ENCODE results near the gene TF.

The TF gene

GRCh38 chr3:133799794-133800585 lies 53.8 kb downstream of the TF start:
- no peaks in the 10 kb centered on the region for H3K36me3 Mint-ChIP-seq (ENCODE audit: low read depth)
- H3K9me3 Mint-ChIP-seq, result peaks cover 7% of the 10 kb centered on the region
- no peak overlapping the region for H3K4me3 Mint-ChIP-seq
- peaks cover 44% of the 10 kb centered on the region for H3K27me3 Mint-ChIP-seq (ENCODE audit: low read depth)
- no peak overlapping the region for H3K27ac Mint-ChIP-seq
- H3K4me1 Mint-ChIP-seq (ENCODE audit: low read depth), result no peaks in the 10 kb centered on the region

- H3K9me3 Mint-ChIP-seq, result no peaks in the 10 kb centered on the region
- H3K27ac Mint-ChIP-seq, result no peak overlapping the region
- no peak overlapping the region for H3K4me3 Mint-ChIP-seq
- peaks cover 25% of the 10 kb centered on the region for H3K27me3 Mint-ChIP-seq (ENCODE audit: low read depth)
- H3K4me1 Mint-ChIP-seq (ENCODE audit: low read depth), result peaks cover 16% of the 10 kb centered on the region
- peaks cover 6% of the 10 kb centered on the region for H3K36me3 Mint-ChIP-seq (ENCODE audit: low read depth)
Observed at GRCh38 chr3:133803469-133803868, 57.3 kb downstream of the TF start.

GRCh38 chr3:133804896-133805295 lies 58.7 kb downstream of the TF start:
- H3K4me3 Mint-ChIP-seq, result peak overlapping the region; percentile 95
- H3K4me1 Mint-ChIP-seq (ENCODE audit: low read depth), result peaks cover 16% of the 10 kb centered on the region
- H3K27ac Mint-ChIP-seq, result peak overlapping the region; percentile 97
- H3K27me3 Mint-ChIP-seq (ENCODE audit: low read depth), result peaks cover 23% of the 10 kb centered on the region
- H3K9me3 Mint-ChIP-seq, result no peaks in the 10 kb centered on the region
- peaks cover 10% of the 10 kb centered on the region for H3K36me3 Mint-ChIP-seq (ENCODE audit: low read depth)

GRCh38 chr3:133805384-133805701 lies 59.1 kb downstream of the TF start:
- H3K36me3 Mint-ChIP-seq (ENCODE audit: low read depth), result peaks cover 11% of the 10 kb centered on the region
- no peaks in the 10 kb centered on the region for H3K9me3 Mint-ChIP-seq
- H3K4me3 Mint-ChIP-seq, result peak overlapping the region; percentile 95

GRCh38 chr3:133805702-133806475 lies 59.7 kb downstream of the TF start, which contains the start of gene SRPRB:
Gene SRPRB, plus strand, starts transcription at chr3:133805815. Its CDS starts 34 bp downstream, at chr3:133805849.
- H3K36me3 Mint-ChIP-seq (ENCODE audit: low read depth), result peaks cover 11% of the 10 kb centered on the region
- H3K4me3 Mint-ChIP-seq, result peak within 1 kb of the TSS; percentile 95
- peaks cover 16% of the 10 kb centered on the region for H3K4me1 Mint-ChIP-seq (ENCODE audit: low read depth)
- H3K9me3 Mint-ChIP-seq, result no peaks in the 10 kb centered on the region
- H3K27me3 Mint-ChIP-seq (ENCODE audit: low read depth), result peaks cover 13% of the 10 kb centered on the region
- H3K27ac Mint-ChIP-seq, result peak within 1 kb of the TSS; percentile 97

More at GRCh38 chr3:133805384-133805701, 59.1 kb downstream of the TF start:
- H3K27me3 Mint-ChIP-seq (ENCODE audit: low read depth), result peaks cover 18% of the 10 kb centered on the region
- H3K4me1 Mint-ChIP-seq (ENCODE audit: low read depth), result peaks cover 16% of the 10 kb centered on the region
- peak overlapping the region; percentile 97 for H3K27ac Mint-ChIP-seq

GRCh38 chr3:133812872-133813271 lies 66.7 kb downstream of the TF start:
- H3K36me3 Mint-ChIP-seq (ENCODE audit: low read depth), result peaks cover 29% of the 10 kb centered on the region
- H3K27ac Mint-ChIP-seq, result no peak overlapping the region
- H3K27me3 Mint-ChIP-seq (ENCODE audit: low read depth), result no peaks in the 10 kb centered on the region
- H3K9me3 Mint-ChIP-seq, result no peaks in the 10 kb centered on the region
- peaks cover 6% of the 10 kb centered on the region for H3K4me1 Mint-ChIP-seq (ENCODE audit: low read depth)
- no peak overlapping the region for H3K4me3 Mint-ChIP-seq

- Mint-ChIP-seq H3K36me3 (ENCODE audit: low read depth) (peaks cover 32% of the 10 kb centered on the region), H3K9me3 (no peaks in the 10 kb centered on the region), H3K27me3 (ENCODE audit: low read depth) (no peaks in the 10 kb centered on the region), H3K4me3 (no peak overlapping the region), H3K27ac (no peak overlapping the region), H3K4me1 (ENCODE audit: low read depth) (peaks cover 6% of the 10 kb centered on the region)
Observed at GRCh38 chr3:133815386-133815785, 69.2 kb downstream of the TF start.

DNA sequence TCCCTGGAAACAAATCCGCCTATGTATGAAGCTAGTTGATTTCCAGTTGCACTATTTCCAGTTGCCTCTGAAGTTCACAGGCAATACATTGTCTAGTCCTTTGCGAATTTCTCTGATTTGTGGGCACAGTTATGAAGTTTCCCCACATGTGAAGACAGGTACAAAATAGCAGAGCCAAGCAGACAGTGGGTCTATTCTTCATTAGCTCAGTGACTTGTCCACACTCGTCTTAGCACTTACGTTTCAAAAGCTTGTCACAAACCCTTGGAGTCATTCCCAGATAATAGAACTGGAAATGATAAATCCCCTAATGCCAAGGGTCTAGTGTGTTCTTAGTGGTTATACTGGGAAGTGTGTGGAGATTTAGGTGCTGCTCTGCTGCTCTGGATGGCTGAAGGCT lies 73.9 kb downstream of the TF start:
- peaks cover 37% of the 10 kb centered on the region for H3K36me3 Mint-ChIP-seq (ENCODE audit: low read depth)
- H3K27me3 Mint-ChIP-seq (ENCODE audit: low read depth), result no peaks in the 10 kb centered on the region
- no peaks in the 10 kb centered on the region for H3K9me3 Mint-ChIP-seq
- H3K4me1 Mint-ChIP-seq (ENCODE audit: low read depth), result peaks cover 5% of the 10 kb centered on the region
- no peak overlapping the region for H3K27ac Mint-ChIP-seq
- no peak overlapping the region for H3K4me3 Mint-ChIP-seq

DNA sequence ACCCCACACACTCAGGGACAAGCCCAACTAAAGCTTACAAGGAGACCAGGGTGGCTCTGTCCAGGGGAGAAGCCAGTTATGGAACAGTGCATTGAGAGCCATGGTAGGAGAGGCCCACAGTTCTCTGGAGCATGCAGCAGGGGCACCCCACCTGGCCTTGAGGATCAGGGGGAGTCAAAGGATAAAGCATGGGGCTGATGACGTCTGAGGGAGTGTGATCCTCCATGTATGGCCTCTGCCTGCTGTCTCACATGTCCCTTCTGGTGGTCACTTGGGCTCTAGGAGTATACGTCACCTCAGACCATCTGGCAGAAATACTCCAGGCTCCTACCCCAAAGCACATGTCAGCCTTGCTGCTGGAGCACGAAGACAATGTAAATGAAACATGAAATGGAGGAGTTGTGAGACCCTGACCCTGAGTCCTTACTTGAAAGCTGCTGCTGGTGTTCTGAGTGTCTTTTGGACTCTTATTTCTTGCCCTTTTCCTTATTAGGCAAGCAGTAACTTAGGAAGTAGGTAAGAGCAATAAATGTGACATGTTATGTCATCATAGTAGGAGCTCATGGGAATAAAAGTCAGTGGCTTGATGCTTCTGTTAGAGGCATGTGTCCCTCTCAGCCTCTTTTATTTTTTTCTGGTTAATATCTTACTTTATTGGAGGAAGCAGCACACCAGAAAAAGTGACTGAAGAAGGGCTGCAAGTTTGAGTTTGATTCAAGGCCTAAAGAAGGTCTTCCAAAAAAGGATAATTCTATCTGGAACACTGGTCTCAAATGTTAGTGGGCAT lies 74.9 kb downstream of the TF start:
- Mint-ChIP-seq H3K4me1 (ENCODE audit: low read depth) (peaks cover 4% of the 10 kb centered on the region), H3K27ac (no peak overlapping the region), H3K9me3 (no peaks in the 10 kb centered on the region), H3K27me3 (ENCODE audit: low read depth) (no peaks in the 10 kb centered on the region), H3K36me3 (ENCODE audit: low read depth) (peaks cover 36% of the 10 kb centered on the region), H3K4me3 (no peak overlapping the region)

DNA sequence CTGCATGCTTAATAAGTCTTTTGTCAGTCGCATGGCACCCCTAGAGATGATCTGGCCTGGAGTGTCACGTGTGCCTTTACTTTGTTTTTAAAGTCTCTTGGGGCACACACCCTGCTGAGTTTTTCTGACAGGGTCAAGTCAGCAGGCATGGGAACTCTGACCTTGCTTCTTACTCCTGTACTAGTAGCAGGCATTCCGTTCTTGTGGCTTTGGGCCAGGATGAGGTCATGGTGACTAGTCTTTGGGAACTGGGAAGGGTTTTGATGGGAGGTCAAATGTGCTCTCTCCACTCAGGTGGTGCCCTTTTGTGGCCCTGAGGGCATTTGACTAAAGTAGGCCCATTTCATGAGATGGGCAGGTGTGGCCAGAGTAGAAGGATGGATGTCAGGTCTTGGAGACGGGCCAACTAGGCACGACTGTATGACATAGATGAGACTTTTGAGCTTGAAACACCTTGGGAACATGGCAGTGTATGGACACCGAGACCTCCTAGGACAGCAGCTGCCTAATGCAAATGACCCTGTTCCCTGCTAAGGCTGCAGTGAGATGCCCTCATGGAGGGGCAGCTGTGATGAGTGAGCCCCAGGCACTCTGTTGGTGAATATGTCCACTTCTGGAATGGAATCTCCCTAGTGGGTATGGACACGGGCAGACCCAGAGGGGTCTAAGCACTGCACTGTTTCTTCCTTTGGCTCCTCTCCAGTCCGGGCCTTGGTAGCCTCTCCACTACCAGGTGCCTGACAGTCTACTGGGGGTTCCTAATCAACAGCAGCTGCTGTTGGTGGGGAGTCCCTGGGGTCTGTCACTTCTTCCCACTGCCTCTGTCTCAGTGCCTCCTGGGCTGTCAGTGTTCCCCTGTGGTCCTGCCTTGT lies 75.8 kb downstream of the TF start:
- H3K4me3 Mint-ChIP-seq, result no peak overlapping the region
- H3K27me3 Mint-ChIP-seq (ENCODE audit: low read depth), result no peaks in the 10 kb centered on the region
- peaks cover 39% of the 10 kb centered on the region for H3K36me3 Mint-ChIP-seq (ENCODE audit: low read depth)
- peaks cover 4% of the 10 kb centered on the region for H3K4me1 Mint-ChIP-seq (ENCODE audit: low read depth)
- H3K9me3 Mint-ChIP-seq, result no peaks in the 10 kb centered on the region
- no peak overlapping the region for H3K27ac Mint-ChIP-seq

DNA sequence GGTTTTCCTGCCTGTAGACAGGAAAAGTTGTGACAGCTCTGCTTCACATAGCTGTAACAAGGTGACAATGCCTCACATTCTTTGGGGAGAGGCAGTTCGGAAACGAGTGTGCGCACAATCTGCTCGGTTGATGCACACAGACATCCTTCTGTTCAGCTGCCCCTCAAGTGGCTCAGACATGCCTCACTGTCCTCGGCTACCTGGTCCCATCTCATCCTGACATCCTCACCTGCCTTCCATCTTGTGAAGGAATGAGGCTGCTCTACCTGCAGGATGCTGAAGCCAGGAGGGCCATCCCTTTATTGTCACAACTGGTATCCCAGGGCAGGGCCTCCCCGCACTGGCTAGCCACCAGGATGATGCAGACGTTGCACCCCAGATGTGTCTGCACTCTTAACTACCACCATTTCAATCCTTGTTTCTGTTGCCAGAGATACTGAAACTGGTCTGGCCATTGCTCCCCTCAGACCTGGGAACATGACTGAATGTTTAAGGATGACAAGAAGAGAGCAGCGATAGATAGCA lies 78.8 kb downstream of the TF start:
- H3K9me3 Mint-ChIP-seq, result no peaks in the 10 kb centered on the region
- H3K27me3 Mint-ChIP-seq (ENCODE audit: low read depth), result no peaks in the 10 kb centered on the region
- H3K27ac Mint-ChIP-seq, result no peak overlapping the region
- no peak overlapping the region for H3K4me3 Mint-ChIP-seq
- H3K4me1 Mint-ChIP-seq (ENCODE audit: low read depth), result no peaks in the 10 kb centered on the region
- H3K36me3 Mint-ChIP-seq (ENCODE audit: low read depth), result peaks cover 31% of the 10 kb centered on the region

DNA sequence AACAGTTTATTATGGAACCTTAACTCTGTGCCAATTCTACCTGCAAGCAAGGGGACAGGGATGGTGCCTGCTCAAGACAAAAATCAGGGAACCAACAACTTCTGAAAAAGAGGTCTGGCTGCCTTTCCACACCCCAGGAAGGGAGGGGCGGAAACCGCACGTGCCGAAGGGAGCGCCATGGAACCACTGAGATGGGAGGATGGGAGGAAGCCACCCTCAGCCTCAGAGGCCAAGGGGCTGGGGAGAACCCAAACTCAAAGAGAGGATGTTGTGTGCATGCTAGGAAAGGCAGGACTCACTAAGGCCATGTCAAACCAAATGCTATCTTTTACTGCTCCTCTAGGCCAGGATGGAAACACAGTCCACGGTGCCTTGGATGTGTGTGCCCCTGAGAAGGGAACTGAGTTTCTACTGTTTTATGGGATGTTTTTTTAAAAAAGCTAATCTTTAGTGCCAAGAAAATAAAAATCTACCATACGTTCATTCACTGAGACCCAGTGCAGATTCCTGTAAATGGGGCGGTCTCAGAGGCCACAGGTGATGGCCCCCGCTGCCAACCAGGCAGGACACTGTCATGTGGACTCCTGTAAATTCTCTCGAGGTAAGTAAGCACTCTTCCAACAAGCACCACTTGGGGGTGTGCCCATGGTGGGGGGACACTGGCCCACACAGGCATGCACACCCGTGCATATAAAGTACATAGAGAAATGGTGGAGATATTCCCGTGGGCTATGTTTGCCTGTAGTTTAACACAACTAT lies 80.0 kb downstream of the TF start:
- Mint-ChIP-seq H3K4me3 (no peak overlapping the region), H3K9me3 (no peaks in the 10 kb centered on the region), H3K4me1 (ENCODE audit: low read depth) (no peaks in the 10 kb centered on the region), H3K27ac (no peak overlapping the region), H3K36me3 (ENCODE audit: low read depth) (peaks cover 21% of the 10 kb centered on the region), H3K27me3 (ENCODE audit: low read depth) (no peaks in the 10 kb centered on the region)

GRCh38 chr3:133827136-133827535 lies 80.9 kb downstream of the TF start:
- Mint-ChIP-seq H3K27me3 (ENCODE audit: low read depth) (no peaks in the 10 kb centered on the region), H3K27ac (no peak overlapping the region), H3K9me3 (no peaks in the 10 kb centered on the region), H3K4me1 (ENCODE audit: low read depth) (no peaks in the 10 kb centered on the region), H3K4me3 (no peak overlapping the region), H3K36me3 (ENCODE audit: low read depth) (peaks cover 20% of the 10 kb centered on the region)

Measured in T-helper 1 cell treated with Interleukin-12 subunit alpha and Interleukin-12 subunit beta and Interleukin-4 antibody, amounts not matched to agents 30 μg/mL and 1 μg/mL, for 36 hours (primary cell).